GM18907 (cell line): ENCODE results near the gene OXNAD1.
A peak's percentile ranks its signal among the peaks of the same experiment; 100 is the strongest.

ENCODE experiments used
- ATAC-seq: cut with Tn5 transposase; IDR thresholded peaks from one replicate; pipeline ENCODE4 v1.9.1; 2021; ENCODE audit warnings: mild to moderate bottlenecking, moderate library complexity; ENCODE audit not compliant: unreplicated experiment

OXNAD1 gene

GRCh38 chr3:16245609-16246008 lies 19.4 kb upstream of the OXNAD1 start:
- ATAC-seq = no peak

- ATAC-seq = peak; percentile 90
These were observed 17.5 kb upstream of the OXNAD1 start for GRCh38 chr3:16247282-16248061.

GRCh38 chr3:16248556-16248955 lies 16.5 kb upstream of the OXNAD1 start:
- ATAC-seq = no peak

GRCh38 chr3:16249336-16249735 lies 15.7 kb upstream of the OXNAD1 start:
- no peak for ATAC-seq

- ATAC-seq = no peak
These were observed 15.1 kb upstream of the OXNAD1 start for GRCh38 chr3:16249886-16250285.

- no peak for ATAC-seq
These were observed 13.5 kb upstream of the OXNAD1 start for GRCh38 chr3:16251316-16252085.

- ATAC-seq = no peak
These were observed 12.6 kb upstream of the OXNAD1 start for GRCh38 chr3:16252243-16252978.

GRCh38 chr3:16252988-16253387 lies 12.0 kb upstream of the OXNAD1 start:
- no peak for ATAC-seq

GRCh38 chr3:16253601-16254000 lies 11.4 kb upstream of the OXNAD1 start:
- ATAC-seq = no peak

- ATAC-seq = no peak
These were observed 10.1 kb upstream of the OXNAD1 start for GRCh38 chr3:16254916-16255315.

GRCh38 chr3:16255326-16255725 lies 9.7 kb upstream of the OXNAD1 start:
- ATAC-seq = no peak

- no peak for ATAC-seq
These were observed 9.3 kb upstream of the OXNAD1 start for GRCh38 chr3:16255726-16256125.

GRCh38 chr3:16257309-16257708 lies 7.7 kb upstream of the OXNAD1 start:
- ATAC-seq = no peak

GRCh38 chr3:16258177-16258576 lies 6.8 kb upstream of the OXNAD1 start:
- ATAC-seq = no peak

- ATAC-seq = no peak
These were observed 6.1 kb upstream of the OXNAD1 start for GRCh38 chr3:16258866-16259265.

GRCh38 chr3:16260046-16260445 lies 5.0 kb upstream of the OXNAD1 start:
- ATAC-seq = no peak

- ATAC-seq = no peak
These were observed 2.8 kb upstream of the OXNAD1 start for GRCh38 chr3:16262174-16262573.

GRCh38 chr3:16264174-16264707 lies 771 bp upstream of the OXNAD1 start:
- ATAC-seq = no peak

GRCh38 chr3:16265455-16265786 lies 409 bp downstream of the OXNAD1 start:
- no peak for ATAC-seq

GRCh38 chr3:16266714-16267113 lies 1.7 kb downstream of the OXNAD1 start:
- ATAC-seq = no peak

GRCh38 chr3:16270855-16271254 lies 5.8 kb downstream of the OXNAD1 start:
- ATAC-seq = no peak
